HG03095 (cell line): ENCODE measurements around the gene PRSS8.
"Not testable (repeated sequence)": the region's sequence is repeated elsewhere in the genome, so short reads cannot be mapped to it uniquely, and the experiment has no call there.

Source experiments
- ATAC-seq: cut with Tn5 transposase; IDR thresholded peaks from one replicate; pipeline ENCODE4 v1.9.1; 2021; ENCODE audit warnings: moderate library complexity; ENCODE audit not compliant: unreplicated experiment

PRSS8 gene

DNA sequence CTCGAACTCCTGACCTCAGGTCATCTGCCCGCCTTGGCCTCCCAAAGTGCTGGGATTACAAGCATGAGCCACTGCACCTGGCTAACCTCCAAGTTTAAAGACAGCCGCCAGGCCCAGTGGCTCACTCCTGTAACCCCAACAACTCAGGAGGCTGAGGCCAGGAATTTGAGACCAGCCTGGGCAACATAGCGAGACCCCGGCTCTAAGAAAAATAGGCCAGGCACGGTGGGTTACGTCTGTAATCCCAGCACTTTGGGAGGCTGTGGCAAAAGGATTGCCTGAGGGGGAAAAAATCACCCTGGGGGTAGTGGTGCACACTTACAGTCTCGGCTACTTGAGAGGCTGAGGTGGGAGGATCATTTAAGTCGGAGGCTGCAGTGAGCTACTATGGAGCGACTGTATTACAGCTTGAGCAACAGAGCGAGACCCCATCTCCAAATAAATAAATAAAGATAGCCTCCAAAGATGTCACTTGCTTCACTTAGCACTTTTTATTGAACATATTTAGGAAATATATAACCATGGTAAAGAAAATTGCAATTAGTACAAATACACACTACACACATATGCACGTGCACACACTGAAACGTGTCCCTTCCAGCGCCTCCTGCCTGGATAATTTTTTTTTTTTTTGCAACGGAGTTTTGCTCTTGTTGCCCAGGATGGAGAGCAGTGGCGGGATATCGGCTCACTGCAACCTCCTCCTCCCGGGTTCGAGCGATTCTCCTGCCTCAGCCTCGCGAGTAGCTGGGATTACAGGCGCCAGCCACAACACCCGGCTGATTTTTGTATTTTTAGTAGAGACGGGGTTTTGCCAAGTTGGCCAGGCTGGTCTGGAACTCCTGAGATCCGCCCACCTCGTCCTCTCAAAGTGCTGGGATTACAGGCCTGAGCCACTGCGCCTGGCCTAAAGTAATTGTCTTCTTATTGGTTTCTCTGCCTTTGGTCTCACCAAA lies 28.7 kb downstream of the PRSS8 start:
- no peak for ATAC-seq

DNA sequence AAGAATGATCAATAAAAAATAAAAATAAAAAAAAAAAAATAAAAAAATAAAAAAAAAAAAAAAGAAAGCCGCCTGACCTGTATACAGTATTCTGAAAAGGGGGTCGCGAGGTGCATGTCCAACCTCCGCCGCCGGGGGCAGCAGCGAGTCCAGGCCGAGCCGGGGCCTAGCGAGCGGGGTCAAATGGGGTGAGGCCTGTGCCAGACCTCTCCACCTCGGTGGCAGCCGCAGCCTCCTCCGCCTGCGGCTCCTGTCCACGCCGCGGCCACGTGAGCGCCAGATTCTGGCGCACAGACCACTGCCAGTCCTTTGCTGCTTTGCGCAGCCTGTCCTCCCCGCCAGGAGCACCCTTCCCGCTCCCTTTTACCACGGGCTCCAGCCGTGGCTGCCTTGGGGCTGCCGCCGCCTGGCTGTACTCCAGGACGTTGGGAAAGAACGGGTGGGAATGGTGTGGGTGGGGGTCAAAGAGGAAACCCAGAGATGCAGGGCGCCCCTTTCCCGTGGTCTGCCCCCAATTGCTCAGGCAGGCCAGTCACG lies 29.8 kb downstream of the PRSS8 start:
- ATAC-seq, result no peak

DNA sequence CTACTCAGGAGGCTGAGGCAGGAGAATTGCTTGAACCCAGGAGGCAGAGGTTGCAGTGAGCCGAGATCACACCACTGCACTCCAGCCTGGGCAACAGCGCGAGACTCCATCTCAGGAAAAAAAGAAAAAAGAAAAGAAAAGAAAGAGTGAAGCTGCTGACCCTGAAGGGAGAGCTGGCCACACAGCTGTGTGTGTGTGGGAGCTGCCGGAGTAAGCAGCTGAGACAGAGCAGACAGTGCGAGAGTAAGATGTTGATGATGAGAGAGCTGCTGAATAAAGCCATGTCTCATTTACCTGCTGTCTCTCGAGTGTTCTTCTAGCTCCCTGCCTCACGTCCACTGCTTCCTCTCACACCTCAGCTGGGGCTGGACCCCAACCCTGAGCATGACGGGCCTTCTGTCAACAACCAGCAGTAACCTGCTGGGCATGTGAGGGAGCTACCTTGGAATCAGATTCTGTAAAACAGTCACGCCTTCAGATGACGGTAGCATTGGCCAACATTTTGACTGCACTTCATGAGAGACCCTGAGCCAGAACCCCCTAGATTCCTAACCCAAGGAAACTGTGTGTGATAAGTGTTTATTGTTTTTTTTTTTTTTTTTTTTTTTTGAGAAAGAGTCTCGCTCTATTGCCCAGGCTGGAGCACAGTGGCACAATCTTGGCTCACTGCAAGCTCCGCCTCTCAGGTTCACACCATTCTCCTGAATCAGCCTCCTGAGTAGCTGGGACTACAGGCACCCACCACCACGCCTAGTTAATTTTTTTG lies 34.5 kb downstream of the PRSS8 start:
- ATAC-seq, result not testable (repeated sequence)

DNA sequence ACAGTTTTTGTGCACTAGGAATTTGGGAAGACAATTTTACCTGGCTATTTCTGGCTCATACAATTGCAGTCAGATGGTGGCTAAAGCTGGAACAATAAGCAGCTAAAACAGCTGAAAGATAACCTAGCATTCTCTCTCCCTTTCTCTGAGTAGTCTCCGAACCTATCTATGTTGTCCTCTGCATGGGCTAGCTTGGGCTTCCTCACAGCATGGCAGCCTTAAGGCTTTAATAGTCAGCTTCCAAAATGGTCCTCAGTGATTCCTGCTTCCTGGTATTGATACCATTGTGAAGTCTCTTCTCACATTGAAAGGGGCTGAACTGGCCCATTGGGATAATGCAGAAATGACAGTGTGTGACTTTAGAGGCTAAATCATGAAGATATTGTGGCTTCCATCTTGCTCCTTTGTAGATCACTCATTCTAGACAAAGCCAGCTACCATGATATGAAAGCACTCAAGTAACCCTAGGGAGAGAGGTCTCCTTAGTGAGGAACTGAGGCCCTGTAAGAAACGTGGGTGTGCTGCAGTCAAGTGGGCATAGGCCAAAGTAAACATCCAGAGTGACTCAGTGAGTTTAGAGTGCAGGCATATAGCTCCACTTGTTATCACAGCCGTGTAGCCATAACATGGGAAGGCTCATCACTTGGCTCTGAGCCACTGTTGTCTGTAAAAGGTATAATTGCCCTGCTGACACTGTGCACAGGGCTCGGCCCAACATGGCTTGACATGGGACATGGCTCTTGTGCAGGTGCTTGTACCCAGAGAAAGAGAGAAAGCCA lies 35.5 kb downstream of the PRSS8 start:
- no peak for ATAC-seq

DNA sequence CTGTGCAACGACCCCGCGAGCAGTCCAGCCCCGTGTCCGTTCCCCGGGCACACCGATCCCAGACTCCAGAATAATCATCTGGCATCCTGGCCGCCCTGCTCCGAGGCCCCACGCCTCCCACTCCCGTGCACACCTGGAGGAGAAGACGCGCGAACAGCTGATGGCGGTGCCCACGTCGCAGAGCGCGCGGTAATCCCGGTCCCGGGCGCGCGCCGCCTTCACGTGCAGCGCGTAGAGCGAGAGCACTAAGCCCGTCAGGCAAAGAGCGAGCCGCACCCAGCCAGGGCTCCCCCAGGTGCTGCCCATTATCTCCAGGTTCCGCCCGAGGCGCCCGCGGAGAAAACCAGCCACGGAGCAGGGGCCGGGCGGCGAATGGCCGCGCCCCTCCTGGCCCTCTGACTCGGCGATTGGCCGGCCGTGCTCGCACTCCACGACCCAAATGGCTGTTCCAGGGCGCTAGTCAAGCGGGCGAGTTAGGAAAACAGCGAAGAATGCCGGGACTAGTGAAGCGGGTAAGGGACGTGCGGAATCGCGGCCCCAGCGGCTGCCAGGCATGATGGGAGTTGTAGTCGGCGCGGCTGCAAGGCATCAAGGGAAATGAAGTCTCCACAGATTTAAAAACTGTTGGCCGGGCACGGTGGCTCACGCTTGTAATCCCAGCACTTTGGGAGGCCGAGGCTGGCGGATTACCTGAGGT lies 41.0 kb downstream of the PRSS8 start, which contains the start of gene VKORC1:
VKORC1 (minus strand) TSS at position 374 of the 697 bp plus-strand sequence; CDS start at position 306, 68 bp downstream.
- peak; percentile 81 for ATAC-seq

DNA sequence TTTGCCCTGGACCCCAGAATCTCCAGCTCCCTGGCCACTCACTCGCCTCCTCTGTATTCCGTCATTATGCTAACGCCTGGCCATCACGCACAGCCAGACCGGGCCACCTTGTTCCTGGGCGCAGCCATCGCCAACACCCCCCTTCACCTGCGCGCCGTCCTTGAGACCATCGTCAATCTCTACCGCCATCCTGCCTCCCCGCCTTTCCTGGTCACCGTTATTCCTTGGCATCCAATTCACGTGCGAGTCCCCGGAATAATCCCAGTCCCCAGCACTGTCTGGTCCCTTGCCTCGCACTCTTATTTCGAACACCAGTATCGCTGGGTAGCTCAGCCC lies 41.5 kb downstream of the PRSS8 start:
- peak; percentile 2 for ATAC-seq

DNA sequence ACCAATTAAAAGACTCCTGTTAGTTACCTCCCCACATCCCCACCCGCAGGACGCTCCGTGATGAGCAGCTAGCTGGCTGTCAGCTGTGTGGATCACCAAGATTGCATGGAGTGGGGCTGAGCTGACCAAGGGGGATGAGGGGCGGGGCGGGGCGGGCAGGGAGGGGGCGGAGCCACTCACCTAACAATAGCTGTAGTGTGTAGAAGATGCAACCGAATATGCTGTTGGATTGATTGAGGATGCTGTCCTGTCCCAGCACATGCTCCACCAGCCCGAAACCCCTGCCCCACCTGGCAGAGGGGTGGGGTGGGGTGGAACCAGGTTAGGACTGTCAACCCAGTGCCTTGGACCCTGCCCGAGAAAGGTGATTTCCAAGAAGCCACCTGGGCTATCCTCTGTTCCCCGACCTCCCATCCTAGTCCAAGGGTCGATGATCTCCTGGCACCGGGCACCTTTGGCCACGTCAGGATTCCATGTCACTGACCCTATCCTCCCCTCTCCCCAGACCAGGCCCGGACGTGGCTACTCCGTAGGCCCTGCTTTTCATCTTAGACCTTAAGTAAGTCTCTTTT lies 42.3 kb downstream of the PRSS8 start:
- ATAC-seq, result no peak

DNA sequence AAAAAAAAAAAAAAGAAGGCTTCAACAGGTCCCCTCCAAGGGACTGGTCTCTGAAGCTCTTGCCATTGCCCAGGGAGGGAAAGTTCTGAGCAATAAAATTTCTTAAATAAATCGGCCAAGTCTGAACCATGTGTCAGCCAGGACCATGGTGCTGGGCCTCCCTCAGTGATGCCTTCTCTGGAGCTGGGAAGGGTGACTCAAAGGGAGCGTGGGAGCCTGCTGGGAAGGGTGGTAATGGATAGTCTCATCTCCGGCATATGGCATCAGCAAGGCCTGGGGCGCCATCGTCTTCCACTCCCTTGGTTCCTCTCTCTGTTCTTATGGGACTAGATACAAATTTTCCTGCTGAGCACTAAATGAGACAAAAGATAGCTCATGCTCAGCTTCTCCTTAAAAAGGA lies 43.2 kb downstream of the PRSS8 start:
- no peak for ATAC-seq

DNA sequence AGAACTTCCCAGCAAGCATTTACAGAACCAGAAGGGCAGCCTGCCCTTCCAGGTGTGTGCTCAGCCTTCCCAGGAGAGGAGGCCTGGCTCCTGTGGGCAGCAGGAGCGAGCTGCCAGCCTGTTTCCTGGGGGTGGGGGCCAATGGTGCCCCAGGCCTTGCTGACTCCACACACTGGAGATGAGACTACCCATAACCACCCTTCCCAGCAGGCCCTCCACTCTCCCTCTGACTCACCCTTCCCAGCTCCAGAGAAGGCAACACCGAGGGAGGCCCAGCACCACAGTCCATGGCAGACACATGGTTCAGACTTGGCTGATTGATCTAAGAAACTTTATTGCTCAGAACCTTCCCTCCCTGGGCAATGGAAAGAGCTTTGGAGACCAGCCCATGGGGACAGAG lies 45.0 kb downstream of the PRSS8 start:
- ATAC-seq, result no peak

DNA sequence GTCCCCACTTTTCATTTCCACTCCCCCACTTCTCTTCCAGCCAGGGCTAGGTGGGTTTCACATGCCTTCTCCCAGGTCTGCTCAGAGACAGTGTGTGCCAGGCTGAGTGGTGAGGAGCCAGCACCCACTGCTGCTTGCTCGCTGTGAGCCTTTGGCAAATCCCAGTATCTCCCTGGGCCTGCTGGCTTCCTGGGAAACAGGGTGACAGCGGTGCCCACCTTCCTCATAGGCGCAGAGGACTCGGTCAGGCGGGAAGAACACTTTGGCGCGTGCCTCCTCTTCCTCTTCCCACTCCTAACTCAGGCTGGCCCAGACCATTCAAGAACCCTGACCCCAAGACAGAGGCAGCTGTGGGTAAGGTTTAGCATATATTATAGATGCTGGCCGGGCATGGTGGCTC lies 46.3 kb downstream of the PRSS8 start:
- no peak for ATAC-seq

DNA sequence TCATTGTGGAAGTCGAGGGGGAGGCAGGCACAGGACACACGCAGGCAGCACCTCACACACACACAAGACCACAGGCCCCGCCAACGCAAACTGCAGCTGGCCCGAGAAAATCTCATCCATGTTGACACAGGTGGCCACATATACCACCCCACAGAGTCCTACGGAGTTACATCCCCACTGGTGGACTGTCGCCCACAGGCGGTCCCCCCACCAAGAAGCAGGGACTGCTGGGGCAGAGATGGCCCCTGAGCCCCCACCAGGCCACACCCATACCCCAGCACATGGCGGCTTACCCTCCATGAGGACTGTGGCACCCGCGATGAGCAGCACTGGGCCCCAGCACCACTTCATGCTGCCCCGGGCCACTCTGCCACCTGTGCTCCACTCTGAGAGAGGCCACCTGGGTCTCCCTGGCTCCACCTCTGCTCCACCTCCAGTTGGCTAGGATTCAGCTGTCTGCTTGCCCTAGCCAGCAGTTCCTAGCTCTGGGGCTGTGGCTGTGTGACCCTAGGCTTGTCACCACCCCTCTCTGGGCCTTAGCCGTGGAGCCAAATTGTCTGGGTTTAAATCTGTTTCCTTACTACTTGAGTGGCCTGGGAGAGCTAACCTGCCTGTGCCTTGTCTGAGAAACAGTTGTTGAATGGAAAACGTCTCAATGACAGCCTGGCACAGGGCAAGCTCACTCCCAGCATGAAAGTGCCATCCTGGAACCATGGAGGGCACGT lies 46.9 kb downstream of the PRSS8 start, which contains the start of gene PRSS53:
PRSS53 (minus strand) TSS at position 485 of the 725 bp plus-strand sequence; CDS start at position 351, 134 bp downstream.
- no peak for ATAC-seq

DNA sequence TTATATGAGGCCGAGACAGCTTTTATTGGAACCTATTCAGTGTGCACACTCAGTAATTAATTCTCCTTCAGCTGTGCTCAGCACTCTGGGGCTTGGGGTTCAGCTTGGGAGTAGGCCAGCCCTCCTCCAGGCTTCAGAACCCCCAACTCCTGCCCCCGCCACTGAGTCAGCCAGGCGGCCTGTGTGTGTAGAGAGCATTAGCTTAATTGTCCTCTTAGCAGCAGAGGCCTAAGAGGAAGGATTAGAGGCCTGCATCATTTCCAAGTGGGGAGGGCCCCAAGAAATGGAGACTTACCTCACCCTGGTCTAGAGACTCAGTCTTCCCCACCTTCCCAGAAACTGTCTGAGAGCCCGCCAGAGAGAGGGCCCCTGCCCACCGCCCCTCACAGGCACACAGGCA lies 47.6 kb downstream of the PRSS8 start:
- no peak for ATAC-seq

DNA sequence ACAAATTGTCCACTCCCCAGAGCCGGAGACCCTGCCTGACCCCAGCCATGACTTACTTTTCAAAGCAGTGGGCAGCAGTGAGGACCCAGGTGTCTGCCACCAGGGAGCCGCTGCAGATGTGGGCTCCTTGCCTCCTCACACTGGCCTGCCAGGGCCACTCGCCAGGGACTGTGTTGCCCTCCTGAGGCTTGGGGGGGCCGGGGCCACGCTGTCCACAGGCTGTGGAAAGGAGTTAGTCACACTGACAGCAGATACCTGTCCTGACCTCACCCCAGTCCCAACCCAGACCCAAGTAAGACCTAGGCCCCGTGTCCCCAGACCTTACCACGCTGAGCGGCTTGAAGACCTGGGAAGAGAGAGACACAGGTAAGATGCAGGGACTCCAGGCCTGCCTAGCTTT lies 48.0 kb downstream of the PRSS8 start:
- no peak for ATAC-seq

DNA sequence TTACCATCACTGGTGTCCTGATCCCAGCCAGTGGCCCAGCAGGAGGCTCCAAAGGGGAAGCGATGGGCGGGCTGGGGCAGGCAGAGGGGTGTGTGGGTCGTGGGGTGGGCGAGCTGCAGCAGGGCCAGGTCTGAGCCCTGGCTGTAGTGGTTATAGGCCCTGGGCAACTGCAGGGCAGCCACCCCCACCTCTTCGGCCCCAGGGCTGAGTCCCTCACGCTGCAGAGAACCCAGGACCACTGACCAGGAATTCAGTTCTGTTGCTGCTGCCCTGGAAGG lies 49.0 kb downstream of the PRSS8 start:
- ATAC-seq, result no peak

DNA sequence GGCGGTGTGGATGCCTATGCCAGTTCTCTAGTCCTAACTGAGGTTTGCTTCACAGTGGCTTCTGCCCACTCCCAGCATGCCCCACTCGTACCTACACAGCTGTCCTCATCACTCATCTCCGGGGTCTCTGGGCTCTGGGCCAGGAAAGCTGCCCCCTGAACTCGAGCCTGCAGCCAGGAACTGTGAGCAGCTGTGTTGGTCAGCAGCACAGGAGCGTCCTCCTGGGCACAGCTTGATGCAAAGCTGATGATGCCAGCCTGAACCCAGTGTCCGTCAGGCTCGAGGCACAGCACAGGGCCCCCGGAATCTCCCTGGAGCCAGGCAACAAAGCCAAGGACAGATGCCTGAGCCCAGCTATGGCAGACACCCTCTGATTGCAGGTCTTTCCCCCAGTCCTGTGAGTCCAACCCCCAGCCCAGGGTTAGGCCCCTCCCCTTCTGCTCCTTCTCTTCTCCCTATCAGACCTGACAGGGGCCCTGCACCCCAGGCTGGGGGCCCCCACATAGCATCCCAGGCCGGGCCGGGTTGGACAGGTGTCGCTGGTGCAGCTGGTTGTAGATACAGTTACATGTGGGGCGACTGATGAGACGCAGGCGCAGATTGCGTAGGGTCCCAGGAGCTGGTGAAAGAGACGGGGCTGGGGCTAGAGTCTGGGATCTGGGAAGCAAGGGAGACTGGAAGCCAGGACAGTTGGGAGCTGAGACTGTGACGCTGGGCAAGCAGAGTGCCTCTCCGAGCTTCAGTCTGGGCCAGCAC lies 49.5 kb downstream of the PRSS8 start:
- no peak for ATAC-seq

DNA sequence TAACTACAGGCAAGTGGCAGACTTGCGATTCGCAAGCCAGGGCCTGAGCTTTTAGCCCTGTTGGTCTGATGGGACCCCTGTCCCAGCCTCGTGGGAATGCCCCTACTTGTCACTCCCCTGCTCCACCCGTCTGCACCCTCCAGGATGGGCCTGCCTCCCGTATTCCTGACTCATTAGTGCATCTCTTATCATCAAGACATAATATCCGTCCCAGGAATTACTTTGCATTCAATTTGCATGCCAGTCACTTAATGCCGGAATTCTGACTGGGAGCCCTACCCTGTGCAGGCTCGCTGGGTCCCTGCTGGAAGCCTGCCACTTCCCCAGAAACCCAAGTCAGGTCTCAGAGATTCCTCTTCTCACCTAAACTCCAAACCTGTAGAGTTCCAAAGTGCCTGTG lies 50.1 kb downstream of the PRSS8 start:
- ATAC-seq, result no peak

DNA sequence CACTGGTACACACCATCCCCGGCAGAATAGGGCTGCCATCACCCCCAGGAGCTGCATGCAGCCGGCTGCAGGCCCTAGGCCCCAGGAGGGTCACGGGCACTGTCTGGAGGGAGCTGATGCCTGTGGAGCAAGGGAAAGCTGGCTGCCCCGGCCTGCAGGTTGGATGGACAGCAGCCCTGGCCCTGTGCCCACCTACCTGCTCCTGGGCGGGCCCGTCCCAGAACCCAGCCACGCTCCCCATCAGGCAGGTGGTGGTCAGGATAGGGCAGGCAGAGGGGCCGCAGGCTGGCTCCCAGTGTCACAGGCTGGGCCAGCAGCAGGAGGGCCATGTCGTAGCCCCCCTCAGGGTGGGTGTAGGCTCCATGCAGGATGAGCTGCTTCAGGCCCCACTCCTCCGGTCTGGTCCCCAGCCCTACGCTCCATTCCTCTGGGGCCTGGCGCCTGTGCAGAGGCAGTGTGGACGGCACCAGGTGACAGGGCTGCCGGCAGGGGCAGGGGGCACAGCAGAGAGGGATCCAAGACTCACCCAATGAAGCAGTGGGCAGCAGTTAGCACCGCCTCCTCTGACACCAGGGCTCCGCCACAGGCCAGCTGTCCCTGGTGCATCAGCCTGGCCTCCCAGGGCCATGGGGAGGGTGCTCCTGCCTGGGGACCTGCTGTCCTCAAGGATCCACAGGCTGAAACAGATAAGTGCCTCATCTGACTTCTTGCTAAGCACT lies 50.8 kb downstream of the PRSS8 start:
- no peak for ATAC-seq

DNA sequence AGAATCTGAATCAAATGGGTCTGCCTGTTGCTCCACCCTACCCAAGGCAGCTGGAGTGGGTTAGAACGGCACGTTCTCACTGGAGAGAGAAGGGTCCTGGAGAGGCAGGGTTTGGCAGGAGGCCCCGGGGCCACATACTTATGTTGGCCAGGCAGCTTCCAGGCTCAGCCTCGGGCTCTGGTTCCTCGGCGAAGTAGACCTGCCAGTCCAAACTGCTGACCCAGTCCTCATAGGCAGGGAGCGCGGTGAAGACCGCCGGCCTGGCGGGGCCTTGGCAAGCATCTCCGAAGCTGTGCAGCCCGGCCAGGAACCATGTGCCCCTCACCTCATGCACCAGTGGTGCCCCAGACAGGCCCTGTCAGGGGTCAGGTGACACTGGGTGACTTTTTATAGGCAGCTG lies 51.5 kb downstream of the PRSS8 start:
- ATAC-seq, result no peak
